ENCODE results near the gene DOCK2.

GRCh38 chr5:169922474-169922873, 285.4 kb downstream of the DOCK2 start:
- TF ChIP-seq CTCF (IDR thresholded peaks at IDR 0.05; ENCODE audit: control extremely low read depth in 1 of 3, insufficient read depth in 1 of 3, low read depth in 1 of 3, low read length in 3 of 3) (no peak), TCF12 (IDR thresholded peaks at IDR 0.05; ENCODE audit: low read depth, low read length) (no peak), NRF1 (IDR thresholded peaks at IDR 0.05; ENCODE audit: low read depth, low read length) (no peak)
